Melanocyte of skin (primary cell): ENCODE measurements around the gene KDM8. TPM values are rescaled to one million over a fixed set of nuclear protein-coding genes. Genes with fewer than 3 reads are reported as not detected.

Experiments used
- total RNA-seq, 2 donors: library from RNA; depleted of rRNA; stranded (reverse); fragments of >200 nt; gene quantifications; 2 replicates each; pipeline ENCODE4 v1.2.3, GENCODE V29; 2012

Gene KDM8
- total RNA-seq = 1 to 10 TPM; 1.3 to 2.1 TPM

DNA sequence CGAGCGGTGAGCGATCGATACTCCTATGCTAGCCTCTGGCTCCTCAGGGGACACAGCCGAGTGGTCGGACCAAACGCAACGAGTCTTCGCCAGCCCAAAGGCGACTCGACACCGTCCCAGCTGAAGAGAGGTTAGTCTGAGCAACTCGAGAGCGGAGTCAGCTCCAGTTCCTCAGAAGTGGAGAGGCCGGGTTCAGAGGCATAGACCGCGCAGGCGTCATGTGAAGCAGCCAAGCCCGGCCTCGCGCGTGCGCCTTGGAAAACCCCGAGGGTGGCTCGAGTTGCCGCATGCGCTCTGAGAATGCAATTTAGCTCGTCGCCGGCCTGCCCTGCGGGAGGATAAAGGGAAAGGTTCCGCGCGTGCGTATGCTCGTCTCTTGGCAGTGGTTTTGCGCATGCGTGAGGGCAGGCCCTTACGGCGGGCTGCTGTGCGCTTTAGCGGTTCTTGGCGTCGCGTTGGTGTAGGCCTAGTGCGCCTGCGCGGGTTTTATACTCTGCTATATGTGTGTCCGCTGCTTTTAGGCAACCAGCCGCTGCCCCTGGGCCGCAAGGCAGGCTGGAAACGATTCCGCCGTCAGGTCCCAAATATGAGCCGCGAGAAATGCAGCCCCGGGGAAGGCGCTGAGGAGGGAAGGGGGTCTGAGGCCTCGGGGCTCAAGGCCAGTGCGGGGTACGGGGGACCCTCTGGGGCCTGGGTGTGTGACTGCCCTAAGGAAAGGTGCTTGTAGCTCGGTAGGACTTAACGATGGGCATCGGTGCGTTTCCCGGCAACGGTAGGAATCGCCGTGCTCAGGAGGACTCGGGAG lies at the start of gene KDM8:
Gene KDM8 (plus strand): TSS at position 20 of the 805 bp plus-strand sequence. CDS start 6,598 bp downstream, outside the sequence.

DNA sequence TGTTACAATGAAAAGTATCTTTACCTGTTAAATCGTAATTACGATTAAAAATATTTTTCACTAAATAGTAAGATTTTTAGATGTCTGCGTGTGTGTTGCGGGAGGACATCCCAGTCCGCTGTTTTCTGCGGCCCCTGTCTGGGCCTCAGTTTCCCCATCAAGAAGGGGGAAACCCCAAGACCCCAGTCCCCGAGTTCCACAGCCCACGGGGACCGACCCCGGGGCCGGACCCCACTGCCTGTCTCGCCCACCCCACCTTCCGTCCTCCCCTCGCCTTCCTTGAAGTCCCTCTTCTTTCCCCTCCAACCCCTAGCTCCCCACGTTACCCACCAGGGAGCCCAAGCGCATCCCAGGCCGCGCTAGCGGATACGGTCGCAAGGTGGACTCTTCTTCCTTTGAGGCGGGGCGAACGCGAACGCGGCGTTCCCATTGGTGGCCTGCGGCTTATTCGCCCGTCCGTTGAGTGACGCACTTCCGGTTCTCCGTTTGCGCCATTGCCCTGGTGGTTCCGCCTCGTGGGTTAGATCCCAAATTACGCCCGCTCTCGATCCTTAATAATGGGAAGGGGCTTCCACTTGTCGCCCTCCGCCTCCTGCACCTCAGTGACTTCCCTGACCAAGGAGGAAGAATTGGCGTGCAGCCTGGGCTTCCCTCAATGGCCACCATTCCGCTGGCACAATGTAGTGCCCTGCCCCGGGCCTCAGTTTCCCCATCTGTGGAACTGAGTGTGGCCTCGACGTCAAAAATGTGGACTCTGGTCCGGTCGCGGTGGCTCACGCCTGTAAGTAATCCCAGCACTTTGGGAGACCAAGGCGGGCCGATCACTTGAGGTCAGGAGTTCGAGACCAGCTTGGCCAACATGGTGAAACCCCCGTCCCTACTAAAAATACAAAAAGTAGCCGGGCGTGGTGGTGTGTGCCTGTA lies 65.3 kb downstream of the KDM8 start, which contains the start of gene NSMCE1:
Gene NSMCE1 (minus strand): TSS at position 397 of the 924 bp plus-strand sequence. CDS start 11,202 bp downstream, outside the sequence.

Other genes with a start within 250 kb of the KDM8 start
- gene C16orf82, start 136.6 kb upstream of the KDM8 start, total RNA-seq = not detected
- 100 to 1,000 TPM in 1 of 2 donors, 10 to 100 TPM in 1; 79.3 to 103 TPM for gene NSMCE1, start 65.2 kb downstream of the KDM8 start, total RNA-seq
- gene IL4R, start 110.4 kb downstream of the KDM8 start, total RNA-seq = 10 to 100 TPM; 17.6 to 26.8 TPM
- under 1 TPM; under 0.01 TPM for gene IL21R, start 198.6 kb downstream of the KDM8 start, total RNA-seq